Suprapubic skin (tissue), 4 donors: ENCODE data around the gene CACYBP. TPM values are rescaled to one million over a fixed set of nuclear protein-coding genes. Genes with fewer than 3 reads are reported as not detected.

Experiments used
- DNase-seq, 2 donors: peaks; one replicate each; pipeline ENCODE4 v3.0.0-alpha.2; 2019; ENCODE audit warnings: low spot score in 2 of 2
- H3K27ac ChIP-seq: fragments of 200-600 bp; sonication (generic); one replicate; pipeline ENCODE4 v1.5.1; 2019
- H3K27me3 ChIP-seq: fragments of 200-600 bp; sonication (generic); one replicate; pipeline ENCODE4 v1.5.1; 2019
- H3K36me3 ChIP-seq: fragments of 200-600 bp; sonication (generic); one replicate; pipeline ENCODE4 v1.5.1; 2019
- H3K4me1 ChIP-seq: fragments of 200-600 bp; sonication (generic); one replicate; pipeline ENCODE4 v1.5.1; 2019
- H3K4me3 ChIP-seq: fragments of 200-600 bp; sonication (generic); one replicate; pipeline ENCODE4 v1.5.1; 2019; ENCODE audit warnings: mild to moderate bottlenecking
- H3K9me3 ChIP-seq: fragments of 200-600 bp; sonication (generic); one replicate; pipeline ENCODE4 v1.5.1; 2019
- EP300 ChIP-seq: sonication (generic); formaldehyde crosslinking; IDR thresholded peaks from one replicate; pipeline ENCODE4 v1.6.1; 2017; ENCODE audit warnings: antibody characterized with exemption
- POLR2A ChIP-seq, 2 donors: fragments of 450-650 bp; IDR thresholded peaks; one replicate each; pipeline ENCODE4 v1.6.1; 2017; ENCODE audit warnings: antibody characterized with exemption in 2 of 2, mild to moderate bottlenecking in 2 of 2, moderate library complexity in 2 of 2
- POLR2AphosphoS5 ChIP-seq, 3 donors: sonication (generic); formaldehyde crosslinking; IDR thresholded peaks; one replicate each; pipeline ENCODE4 v1.6.1; 2017; ENCODE audit warnings: antibody characterized with exemption in 3 of 3
- WGBS: methylation state at CpG from one replicate; pipeline ENCODE4 v1.1.5; 2018; 5-methylcytosine and 5-hydroxymethylcytosine counted together
- total RNA-seq, 4 donors: library from RNA; depleted of rRNA; stranded (reverse); fragments of >200 nt; gene quantifications; one replicate each; pipeline ENCODE4 v1.1.0, GENCODE V29; 2016
- TF ChIP-seq, protein P1 (sequence below), 2 donors: fragments of 200-600 bp in 1 of 2; fragments of 450-650 bp in 1 of 2; sonication (generic) in 1 of 2; IDR thresholded peaks; one replicate each; pipeline ENCODE4 v1.5.1; 2016 to 2019; ENCODE audit warnings: antibody characterized with exemption in 2 of 2, mild to moderate bottlenecking in 1 of 2, moderate library complexity in 1 of 2

The CACYBP gene
- total RNA-seq, 4 donors from 2014 or later, result 41.8 to 66.7 (median 64.5) TPM

DNA sequence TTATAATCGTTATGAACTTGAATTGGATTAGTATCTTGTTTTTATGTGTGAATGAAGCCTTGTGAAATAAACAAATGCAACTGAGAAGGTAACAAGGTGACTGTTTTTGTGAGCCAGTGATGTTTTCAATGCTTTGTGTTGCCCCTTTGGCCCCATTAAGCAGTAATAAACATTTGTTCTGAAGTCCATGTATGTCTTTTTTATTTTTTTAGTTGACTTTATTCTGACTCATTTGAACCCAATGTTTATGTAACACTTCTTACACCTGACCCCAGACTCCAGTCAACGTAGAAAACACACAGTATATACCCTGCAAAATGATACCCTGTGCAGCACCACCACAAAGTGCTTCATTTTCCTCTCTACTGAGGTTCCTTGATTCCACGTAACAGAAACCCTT is 4.6 kb upstream of the CACYBP start:
- H3K9me3 ChIP-seq, result no peaks in the 10 kb centered on the region
- WGBS, result 90% methylated on average over 3 of the region's 3 CpGs
- no peaks in the 10 kb centered on the region for H3K36me3 ChIP-seq
- H3K27me3 ChIP-seq, result no peaks in the 10 kb centered on the region
- no peak for DNase-seq
- H3K4me3 ChIP-seq, result no peak overlapping the region
- H3K27ac ChIP-seq, result no peak overlapping the region
- TF ChIP-seq POLR2A (IDR thresholded peaks at IDR 0.05) (no peak), EP300 (no peak), POLR2AphosphoS5 (IDR thresholded peaks at IDR 0.05) (no peak)
- TF ChIP-seq, protein P1, sequence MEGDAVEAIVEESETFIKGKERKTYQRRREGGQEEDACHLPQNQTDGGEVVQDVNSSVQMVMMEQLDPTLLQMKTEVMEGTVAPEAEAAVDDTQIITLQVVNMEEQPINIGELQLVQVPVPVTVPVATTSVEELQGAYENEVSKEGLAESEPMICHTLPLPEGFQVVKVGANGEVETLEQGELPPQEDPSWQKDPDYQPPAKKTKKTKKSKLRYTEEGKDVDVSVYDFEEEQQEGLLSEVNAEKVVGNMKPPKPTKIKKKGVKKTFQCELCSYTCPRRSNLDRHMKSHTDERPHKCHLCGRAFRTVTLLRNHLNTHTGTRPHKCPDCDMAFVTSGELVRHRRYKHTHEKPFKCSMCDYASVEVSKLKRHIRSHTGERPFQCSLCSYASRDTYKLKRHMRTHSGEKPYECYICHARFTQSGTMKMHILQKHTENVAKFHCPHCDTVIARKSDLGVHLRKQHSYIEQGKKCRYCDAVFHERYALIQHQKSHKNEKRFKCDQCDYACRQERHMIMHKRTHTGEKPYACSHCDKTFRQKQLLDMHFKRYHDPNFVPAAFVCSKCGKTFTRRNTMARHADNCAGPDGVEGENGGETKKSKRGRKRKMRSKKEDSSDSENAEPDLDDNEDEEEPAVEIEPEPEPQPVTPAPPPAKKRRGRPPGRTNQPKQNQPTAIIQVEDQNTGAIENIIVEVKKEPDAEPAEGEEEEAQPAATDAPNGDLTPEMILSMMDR (IDR thresholded peaks at IDR 0.05), result no peak
- H3K4me1 ChIP-seq, result peaks cover 13% of the 10 kb centered on the region

DNA sequence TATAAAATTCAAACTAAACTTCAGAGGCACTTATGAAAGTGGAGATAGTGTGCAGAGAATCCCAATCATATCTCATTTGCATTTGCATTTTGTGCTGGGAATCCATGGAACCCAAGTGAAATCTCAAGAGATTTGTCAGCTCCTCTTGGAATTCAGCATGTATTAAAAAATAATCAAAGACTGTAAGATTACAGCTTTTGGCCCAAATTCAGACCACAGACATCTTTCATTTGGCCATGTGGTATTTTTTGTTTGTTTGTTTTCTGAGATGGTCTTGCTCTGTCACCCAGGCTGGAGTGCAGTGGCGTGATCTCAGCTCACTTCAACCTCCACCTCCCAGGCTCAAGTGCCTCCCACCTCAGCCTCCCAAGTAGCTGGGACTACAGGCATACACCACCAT is 3.8 kb upstream of the CACYBP start:
- Histone ChIP-seq H3K36me3 (no peaks in the 10 kb centered on the region), H3K27me3 (no peaks in the 10 kb centered on the region), H3K9me3 (no peaks in the 10 kb centered on the region), H3K27ac (no peak overlapping the region), H3K4me1 (peaks cover 17% of the 10 kb centered on the region), H3K4me3 (no peak overlapping the region)
- DNase-seq, result no peak
- WGBS, result 88% methylated on average over 1 of the region's 1 CpG
- TF ChIP-seq EP300, result no peak
- no peak for TF ChIP-seq POLR2A (IDR thresholded peaks at IDR 0.05)
- TF ChIP-seq, protein P1 (IDR thresholded peaks at IDR 0.05), result no peak
- TF ChIP-seq POLR2AphosphoS5 (IDR thresholded peaks at IDR 0.05), result no peak

DNA sequence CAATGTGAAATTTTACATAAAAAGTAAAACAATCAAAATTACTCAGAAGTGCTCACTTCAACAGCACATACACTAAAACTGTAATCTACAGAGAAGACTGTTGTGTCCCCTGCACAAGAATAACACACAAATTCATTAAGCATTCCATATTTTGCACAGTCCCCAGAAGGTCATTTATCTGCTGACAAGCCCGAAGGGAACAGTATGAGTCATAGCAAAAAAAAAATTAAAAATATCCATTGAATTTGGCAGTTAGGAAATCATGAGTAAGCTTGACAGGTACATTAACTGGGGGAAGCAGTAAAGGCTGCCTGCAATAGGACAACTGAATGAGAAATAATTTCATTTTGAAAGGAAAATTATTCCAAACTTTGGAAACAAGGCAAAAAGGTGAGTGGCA is 3.3 kb upstream of the CACYBP start:
- Histone ChIP-seq H3K27me3 (no peaks in the 10 kb centered on the region), H3K4me3 (no peak overlapping the region), H3K4me1 (peaks cover 18% of the 10 kb centered on the region), H3K36me3 (no peaks in the 10 kb centered on the region), H3K27ac (no peak overlapping the region), H3K9me3 (no peaks in the 10 kb centered on the region)
- DNase-seq, result no peak
- 6% methylated on average over 1 of the region's 1 CpG for WGBS
- TF ChIP-seq, protein P1 (IDR thresholded peaks at IDR 0.05), result no peak
- TF ChIP-seq POLR2AphosphoS5 (IDR thresholded peaks at IDR 0.05) (no peak), POLR2A (IDR thresholded peaks at IDR 0.05) (no peak), EP300 (no peak)

DNA sequence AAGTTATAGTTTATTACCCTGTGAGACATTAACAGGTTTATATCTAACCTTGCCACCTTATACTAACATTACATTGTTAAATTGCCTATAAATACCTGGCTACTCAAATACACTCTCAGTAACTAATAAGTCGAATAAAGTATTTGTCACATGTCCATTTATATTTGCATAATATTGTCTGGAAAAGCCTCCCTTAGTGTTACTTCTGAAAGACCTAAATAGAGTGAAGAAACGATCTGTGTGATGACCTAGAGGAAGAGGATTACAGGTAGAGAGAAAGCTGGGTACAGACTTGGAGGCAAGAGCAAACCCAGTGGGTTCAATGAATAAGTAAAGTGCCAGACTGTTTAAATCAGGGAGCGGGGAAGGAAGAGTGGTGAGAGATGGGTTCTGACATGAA is 2.7 kb upstream of the CACYBP start:
- no peak overlapping the region for H3K4me3 ChIP-seq
- WGBS, result 70% methylated on average over 3 of the region's 3 CpGs

DNA sequence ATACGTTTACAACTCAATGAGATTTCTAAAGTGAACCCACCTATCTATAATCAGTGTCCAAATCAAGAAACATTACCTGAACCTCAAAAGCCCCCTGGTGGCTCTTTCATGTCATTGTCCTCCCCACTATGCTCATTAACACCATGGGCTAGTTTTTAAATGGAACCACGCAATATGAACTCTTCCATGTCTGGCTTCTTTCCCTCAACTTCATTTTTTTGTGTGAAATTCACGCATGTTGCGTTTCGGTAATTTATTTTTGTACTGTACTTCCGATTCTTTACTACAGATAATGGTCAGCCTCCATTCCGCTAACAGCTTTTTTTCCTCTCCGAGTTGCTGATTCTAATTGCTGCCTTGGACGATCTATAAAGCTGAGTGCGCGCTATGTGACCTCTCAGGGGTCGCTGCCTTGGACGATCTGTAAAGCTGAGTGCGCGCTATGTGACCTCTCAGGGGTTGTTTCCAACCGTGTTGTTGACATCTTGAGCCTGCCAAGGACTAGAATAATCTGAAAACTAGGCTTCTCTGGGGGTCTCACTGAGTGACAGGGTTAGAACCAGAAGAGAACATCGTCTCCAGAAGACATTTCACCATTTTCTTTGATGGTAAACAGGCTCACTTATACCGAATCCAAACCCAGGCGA is 1.1 kb upstream of the CACYBP start:
- H3K36me3 ChIP-seq, result no peaks in the 10 kb centered on the region
- H3K9me3 ChIP-seq, result no peaks in the 10 kb centered on the region
- WGBS, result 9% methylated on average over 19 of the region's 19 CpGs
- H3K4me3 ChIP-seq, result peak overlapping the region; percentile 76
- no peak for TF ChIP-seq POLR2A (IDR thresholded peaks at IDR 0.05)
- no peak for TF ChIP-seq POLR2AphosphoS5 (IDR thresholded peaks at IDR 0.05)
- TF ChIP-seq, protein P1 (IDR thresholded peaks at IDR 0.05), result peak; percentile 71 to 85
- no peak for TF ChIP-seq EP300
- peaks cover 32% of the 10 kb centered on the region for H3K4me1 ChIP-seq
- peak overlapping the region; percentile 95 for H3K27ac ChIP-seq
- H3K27me3 ChIP-seq, result no peaks in the 10 kb centered on the region
- DNase-seq, result peak in 1 of 2 donors; percentile 82

More for the DNA sequence above, 2.7 kb upstream of the CACYBP start:
- H3K27me3 ChIP-seq, result no peaks in the 10 kb centered on the region
- H3K4me1 ChIP-seq, result peaks cover 22% of the 10 kb centered on the region
- H3K9me3 ChIP-seq, result no peaks in the 10 kb centered on the region
- no peaks in the 10 kb centered on the region for H3K36me3 ChIP-seq
- H3K27ac ChIP-seq, result no peak overlapping the region
- TF ChIP-seq POLR2AphosphoS5 (IDR thresholded peaks at IDR 0.05), result no peak
- TF ChIP-seq, protein P1 (IDR thresholded peaks at IDR 0.05), result no peak
- no peak for TF ChIP-seq POLR2A (IDR thresholded peaks at IDR 0.05)
- TF ChIP-seq EP300, result no peak
- DNase-seq, result no peak
